ENCODE data around the gene SLC12A4.
A peak's percentile ranks its signal among the peaks of the same experiment; 100 is the strongest.
"Not testable (repeated sequence)": the region's sequence is repeated elsewhere in the genome, so short reads cannot be mapped to it uniquely, and the experiment has no call there.

Gene SLC12A4

DNA sequence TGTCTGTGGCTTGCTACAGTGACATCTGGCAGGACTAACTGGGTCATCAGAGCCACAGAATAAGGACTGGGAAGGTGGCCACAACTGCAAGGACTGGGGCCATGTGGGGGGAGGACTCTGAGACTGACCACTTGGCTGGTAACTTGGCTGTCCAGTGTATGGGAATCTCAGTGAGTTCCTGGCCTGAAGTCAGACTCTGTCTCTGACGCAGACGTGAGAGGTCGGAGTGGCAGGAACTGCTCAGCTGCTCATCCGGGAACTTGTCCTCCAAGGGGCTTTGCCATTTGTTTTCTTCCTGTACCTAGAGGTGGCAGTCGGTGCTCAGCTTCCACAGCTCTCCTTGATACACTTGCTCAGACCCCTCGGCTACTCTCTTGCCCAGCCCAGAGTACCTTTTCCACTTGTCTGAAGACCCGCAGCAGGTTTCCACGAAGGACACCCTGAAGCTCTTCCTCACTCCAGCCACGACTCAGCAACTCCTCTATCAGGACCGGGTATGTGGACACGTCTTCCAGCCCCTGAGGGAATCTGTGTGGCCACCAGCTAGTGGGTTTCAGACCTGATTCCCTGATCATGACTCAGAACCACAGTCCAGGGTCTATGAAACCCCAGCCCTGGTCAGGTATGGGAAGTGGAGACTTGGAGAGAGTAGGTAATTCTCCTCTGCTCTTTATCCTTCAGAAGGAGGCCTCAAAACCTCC, 19.2 kb upstream of the SLC12A4 start:
- DNase-seq (ENCODE audit: low read depth) = no peak

DNA sequence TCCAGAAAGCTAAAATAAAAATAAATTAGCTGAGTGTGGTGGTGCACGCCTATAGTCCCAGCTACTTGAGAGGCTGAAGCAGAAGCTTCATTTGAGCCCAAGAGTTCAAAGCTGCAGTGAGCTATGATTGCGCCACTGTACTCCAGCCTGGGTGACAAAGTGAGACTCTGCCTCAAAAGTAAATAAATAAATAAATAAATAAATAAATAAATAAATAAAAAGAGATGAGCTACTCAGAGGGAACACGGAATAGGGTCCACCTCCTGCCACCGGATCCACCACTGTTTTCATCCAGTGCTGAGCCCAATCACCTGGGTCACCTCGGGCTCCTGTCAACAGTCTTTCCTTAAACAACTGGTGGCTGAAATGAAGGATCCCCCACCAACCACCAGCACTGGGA, 18.5 kb upstream of the SLC12A4 start:
- no peak for DNase-seq (ENCODE audit: low read depth)

DNA sequence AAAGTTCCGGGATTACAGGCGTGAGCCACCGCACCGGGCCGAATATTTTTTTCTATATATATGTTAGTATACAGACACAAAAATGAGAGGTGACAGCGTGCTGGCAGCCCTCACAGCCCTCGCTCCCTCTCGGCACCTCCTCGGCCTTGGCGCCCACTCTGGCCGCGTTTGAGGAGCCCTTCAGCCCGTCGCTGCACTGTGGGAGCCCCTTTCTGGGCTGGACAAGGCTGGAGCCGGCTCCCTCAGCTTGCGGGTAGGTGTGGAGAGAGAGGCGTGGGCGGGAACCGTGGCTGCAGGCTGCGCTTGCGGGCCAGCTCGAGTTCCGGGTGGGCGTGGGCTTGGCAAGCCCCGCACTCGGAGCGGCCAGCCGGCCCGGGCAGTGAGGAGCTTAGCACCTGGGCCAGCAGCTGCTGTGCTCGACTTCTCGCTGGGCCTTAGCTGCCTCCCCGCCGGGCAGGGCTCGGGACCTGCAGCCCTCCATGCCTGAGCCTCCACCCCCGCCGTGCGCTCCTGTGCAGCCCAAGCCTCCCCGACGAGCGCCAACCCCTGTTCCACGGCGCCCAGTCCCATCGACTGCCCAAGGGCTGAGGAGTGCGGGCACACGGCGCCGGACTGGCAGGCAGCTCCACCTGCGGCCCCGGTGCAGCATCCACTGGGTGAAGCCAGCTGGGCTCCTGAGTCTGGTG, 13.7 kb upstream of the SLC12A4 start:
- DNase-seq (ENCODE audit: low read depth) = no peak

DNA sequence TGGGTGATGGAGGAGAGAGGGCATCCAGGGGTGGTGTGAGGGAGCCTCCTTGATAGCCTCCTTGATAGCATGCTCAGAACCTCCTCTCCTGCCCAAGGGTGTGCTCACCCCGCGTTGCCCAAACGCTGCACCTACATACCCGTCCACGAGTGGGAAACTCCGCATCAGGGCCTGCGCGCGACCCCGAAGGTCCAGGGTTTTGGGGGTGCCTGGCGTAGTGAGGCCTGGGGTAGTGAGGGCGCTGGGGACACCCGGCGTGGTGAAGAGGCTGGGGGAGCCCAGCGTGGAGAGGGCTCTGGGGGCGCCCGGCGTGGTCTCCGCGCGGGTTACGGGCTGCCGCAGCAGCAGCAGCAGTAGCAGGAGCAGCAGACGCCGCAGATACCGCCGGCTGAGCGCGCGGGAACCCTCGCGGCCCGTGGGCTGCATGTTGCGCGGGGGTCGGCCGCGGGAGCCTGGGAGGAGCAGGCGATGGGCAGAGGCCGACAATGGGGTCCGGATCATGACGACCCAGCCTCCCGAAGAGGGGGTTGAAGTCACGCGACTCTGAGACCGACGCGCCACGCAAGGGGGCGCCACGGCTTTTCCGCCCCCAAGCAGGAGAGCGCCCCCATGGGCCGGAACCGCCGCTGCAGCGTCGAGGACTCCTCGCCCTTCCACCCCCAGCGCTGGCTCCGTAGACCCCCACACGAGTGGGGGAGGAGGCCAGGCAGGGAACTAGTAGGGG, 11.7 kb upstream of the SLC12A4 start, which contains the start of gene DPEP3:
TSS of gene DPEP3 (minus strand) at position 545 of the 724 bp plus-strand sequence. CDS start at position 426, 119 bp downstream.
- no peak for DNase-seq (ENCODE audit: low read depth)

DNA sequence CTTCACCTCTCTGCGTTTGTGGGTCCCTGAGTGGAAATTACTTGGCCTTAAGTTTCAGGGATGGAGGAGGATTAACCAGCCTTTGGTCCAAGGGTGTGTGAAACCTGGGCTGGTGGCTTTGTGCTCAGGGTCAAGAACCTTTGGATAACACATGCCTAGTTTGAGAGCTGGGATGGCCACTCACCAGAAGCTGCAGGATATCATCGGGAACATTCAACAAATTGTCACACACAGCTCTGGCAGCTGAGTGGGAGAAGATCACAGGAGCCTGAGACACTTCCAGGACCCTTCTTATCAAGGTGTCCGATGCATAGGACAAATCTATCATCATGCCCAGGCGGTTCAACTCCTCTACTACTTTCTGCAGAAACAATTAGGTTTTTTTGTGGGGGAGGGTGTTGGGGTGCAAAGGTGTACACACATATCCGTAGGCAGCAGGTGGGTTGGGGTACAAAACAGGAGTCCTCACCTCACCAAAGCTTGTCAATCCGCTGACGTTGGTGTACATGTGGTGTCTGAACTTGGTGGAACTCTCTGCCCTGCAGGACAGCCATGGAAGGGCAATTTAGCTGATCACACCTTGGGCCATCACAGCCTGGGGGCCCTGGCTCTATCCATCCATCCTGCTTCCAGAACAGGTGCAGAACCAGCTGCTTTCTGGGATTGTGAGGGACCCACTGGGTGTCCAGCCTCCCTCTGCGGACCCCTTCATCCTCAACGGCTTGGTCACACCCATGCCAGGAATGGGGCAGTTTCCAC, 9.2 kb upstream of the SLC12A4 start:
- DNase-seq (ENCODE audit: low read depth) = no peak

DNA sequence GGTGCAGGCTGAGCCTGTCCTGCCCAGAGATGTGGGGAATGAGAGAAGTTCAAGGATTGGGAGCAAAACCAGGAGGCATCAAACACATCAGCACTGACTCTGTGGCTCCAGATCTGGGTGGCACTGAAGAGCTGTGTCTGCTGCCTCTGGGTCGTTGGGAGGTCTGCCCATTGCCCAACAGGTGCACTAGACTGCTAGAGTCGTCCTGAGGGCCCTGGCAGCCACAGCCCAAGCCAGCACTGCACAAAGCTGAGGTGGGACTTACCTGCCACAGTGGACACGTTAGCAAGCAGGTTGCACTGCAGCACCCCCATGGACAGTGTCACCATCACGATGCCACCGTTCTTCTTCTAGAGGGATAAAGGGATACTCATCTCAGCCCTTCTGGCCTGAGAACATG, 8.6 kb upstream of the SLC12A4 start:
- DNase-seq (ENCODE audit: low read depth) = no peak

DNA sequence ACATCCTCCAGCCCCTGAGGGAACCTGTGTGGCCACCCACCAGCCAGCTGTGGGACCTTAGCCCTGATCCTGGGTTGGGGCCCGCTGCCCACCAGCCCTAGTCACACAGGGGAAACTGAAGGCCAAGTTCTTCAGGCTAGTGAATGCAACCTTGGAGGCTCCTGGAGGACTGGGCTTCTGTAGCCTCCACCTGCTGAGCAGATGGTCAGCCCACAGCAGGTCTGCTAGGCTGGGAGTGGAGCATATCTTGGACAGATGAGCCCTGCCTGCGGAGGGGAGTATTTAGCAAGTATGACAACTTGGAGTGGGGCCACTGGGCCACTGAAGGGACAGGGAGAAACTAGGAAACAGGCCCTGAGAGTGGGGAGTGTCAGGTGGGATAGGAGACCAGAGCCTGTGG, 7.8 kb upstream of the SLC12A4 start:
- no peak for DNase-seq (ENCODE audit: low read depth)

DNA sequence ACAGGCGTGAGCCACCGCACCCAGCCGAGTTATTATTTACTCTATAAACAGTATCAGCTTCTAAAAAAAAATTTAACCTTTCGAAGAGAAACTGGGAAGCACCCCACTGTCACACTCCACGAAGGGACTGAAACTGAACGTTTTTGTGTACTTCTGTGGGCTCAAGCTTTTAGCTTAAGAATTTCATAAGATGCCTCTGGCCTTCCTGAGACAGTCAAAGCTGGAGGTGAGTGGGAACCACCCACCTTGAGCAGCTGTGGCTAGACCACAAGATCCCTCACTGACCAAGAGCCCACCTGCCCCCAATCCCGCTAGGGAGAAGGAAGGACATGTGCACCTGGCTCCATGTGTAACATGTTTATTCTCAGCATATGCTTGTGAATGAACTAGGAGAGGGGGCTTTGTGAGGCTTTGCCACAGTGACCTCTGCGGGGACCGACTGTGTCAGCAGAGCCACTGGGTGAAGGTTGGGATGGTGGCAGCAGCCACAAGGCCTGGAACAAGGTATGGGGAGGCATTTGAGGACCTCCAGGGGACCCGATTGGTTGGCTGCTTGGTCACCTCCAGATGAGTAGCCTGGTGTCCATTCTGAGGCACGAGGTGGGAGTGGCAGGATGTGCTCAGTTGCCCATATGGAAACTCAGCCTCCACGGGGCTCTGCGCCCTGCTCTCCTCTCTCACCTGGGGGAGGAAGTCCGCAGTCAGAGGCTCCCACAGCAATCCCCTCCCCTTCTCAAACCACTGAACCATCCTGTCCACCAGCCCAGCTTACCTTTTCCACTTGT, 7.1 kb upstream of the SLC12A4 start:
- DNase-seq (ENCODE audit: low read depth) = no peak

DNA sequence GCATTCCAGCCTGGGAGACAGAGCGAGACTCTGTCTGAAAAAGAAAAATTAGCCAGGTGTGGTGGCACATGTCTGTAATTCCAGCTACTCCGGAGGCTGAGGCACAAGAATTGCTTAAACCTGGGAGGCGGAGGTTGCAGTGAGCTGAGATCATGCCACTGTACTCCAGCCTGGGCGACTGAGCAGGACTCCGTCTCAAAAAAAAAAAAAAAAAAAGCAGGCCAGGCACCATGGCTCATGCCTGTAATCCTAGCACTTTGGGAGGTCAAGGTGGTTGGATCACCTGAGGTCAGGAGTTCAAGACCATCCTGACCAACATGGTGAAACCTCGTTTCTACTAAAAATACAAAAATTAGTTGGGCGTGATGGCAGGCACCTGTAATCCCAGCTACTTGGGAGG, 3.8 kb upstream of the SLC12A4 start:
- not testable (repeated sequence) for DNase-seq (ENCODE audit: low read depth)

DNA sequence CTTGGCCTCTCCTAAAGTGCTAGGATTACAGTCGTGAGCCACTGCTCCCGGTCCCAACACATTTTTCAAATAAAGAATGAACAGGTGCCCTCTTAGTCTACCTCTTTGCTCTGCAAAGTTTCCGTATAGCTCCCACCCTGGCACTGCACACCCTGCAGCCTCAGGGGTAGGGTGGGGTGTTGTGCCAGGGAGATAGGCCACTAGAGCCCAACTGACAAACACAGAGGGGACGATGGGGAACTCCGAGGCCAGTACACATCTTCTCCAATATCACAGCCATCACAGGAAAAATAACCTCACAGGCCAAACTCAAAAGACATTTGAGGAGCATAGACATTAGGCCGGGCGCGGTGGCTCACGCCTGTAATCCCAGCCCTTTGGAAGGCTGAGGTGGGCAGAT, 2.7 kb upstream of the SLC12A4 start:
- DNase-seq (ENCODE audit: low read depth) = no peak

DNA sequence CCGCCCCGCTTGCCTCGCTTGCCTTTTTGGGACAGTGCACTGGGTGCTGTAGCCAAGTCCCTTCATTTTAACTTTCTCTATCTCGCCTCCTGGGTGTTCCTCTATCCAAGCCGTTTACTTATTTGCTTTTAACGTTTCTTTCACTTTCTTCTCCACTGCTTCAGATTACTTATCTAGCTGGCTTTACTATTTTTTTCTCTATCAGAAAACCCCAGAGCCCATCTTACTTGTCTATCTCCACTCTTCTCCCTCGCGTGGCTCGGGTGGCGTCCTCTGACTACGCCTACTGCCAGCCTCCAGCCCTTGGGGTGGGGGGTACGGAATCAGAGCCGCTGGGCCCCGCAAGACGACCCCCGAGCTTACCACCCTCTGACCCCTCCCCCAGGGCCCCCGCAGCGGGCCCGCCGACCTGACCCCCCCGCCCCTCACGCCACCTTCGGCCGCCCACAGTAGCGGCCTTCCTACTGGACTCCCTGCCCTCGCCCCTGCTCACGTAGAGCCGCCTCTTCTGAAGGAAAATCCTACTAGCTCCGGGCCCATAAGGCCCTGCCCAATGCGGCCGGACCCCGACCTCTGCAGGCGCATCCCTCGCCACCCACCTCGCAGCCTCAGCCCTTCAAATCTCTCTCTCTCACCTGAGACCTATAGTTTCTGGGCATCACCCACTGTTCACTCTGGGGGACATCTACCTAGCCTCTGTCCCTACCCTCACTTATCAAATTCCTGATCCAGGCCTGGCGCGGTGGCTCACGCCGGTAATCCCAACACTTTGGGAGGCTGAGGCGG, 1.0 kb upstream of the SLC12A4 start:
- DNase-seq (ENCODE audit: low read depth) = no peak

DNA sequence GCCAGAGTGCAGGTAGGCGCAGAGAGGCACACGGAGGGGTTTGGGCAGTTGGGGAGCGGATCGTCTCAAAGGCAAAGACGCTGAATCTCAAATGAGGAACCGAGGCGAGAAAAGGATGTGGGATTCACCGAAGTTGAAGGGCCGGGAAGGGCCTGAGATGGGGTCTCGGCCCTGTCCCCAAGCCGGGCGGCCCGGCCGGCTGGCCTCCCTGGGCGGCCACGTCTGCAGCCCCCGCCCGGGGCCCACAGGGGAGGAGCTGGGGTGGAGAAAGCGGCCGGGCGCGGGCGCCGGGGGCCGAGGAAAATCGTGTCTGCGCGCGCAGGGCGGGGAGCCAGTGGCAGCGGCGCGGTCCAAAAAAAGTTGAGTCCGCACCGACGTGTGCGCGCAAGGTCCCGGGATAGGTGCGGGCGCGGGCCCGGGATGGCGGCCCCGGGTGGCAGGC, 458 bp downstream of the SLC12A4 start:
- peak; percentile 38 for DNase-seq (ENCODE audit: low read depth)

DNA sequence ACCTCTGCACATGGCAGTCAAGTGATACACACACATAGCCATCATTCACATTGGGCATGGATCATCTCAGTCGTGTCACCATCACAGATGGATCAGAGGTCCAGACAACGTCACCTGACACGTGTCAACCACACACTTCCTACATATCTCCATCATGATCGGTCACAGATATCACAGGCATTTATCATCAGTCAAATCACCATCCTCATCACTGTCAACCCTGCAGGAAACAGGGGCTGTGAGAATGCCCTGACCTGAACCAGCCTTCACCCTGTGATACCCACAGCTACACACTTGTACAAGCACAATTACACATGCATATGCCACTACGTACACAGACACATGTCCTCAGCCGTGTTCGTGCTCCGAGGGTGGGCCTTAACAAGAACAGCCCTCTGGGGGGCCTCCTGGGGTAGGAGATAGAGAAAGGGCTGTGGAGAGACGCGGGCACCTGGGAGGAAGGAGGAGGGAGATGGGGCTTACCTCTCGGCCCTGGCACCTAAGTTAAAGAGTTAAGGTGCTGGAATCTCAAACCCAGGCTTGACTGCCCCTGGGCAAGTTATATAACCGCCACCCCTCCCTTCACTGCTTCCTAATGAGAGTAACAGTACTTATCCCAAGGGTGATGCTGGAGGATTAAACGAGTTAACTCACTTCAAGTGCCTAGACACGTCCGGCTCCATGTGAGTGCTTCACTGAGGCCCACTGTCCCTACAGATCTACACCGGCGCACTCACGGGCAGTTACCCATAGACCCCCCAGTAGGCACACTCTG, 1.1 kb downstream of the SLC12A4 start:
- DNase-seq (ENCODE audit: low read depth) = no peak

DNA sequence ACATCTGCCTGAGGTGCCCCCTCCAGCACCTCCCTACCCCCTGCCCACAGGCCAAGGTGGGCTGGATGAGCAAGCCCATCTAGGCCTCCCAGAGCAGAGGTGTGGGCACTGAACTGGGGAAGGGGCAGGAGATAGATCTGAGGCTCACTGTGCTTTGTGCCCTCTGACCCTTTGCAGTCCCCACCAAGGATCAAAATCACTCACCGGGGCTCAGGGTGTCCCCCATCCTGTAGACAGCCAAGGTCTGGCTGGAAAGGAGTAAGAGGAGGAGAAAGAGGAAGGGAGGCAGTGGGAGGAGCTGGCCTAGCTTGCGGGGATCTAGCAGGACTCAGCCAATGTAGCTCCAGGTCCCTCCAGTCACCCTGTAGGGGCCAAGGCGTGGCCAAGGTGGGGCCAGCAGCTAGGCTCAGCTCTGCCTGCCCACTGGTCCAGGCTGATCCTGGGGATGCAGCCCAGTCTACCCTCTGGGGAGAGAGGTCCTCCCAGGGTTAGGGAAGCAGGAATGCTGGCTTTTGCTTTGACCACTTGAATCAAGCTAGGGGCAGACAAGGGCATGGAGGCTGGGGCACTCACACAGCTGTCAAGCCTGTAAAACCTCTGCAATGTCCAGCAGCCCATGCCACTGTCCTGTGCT, 1.8 kb downstream of the SLC12A4 start:
- peak; percentile 72 for DNase-seq (ENCODE audit: low read depth)

DNA sequence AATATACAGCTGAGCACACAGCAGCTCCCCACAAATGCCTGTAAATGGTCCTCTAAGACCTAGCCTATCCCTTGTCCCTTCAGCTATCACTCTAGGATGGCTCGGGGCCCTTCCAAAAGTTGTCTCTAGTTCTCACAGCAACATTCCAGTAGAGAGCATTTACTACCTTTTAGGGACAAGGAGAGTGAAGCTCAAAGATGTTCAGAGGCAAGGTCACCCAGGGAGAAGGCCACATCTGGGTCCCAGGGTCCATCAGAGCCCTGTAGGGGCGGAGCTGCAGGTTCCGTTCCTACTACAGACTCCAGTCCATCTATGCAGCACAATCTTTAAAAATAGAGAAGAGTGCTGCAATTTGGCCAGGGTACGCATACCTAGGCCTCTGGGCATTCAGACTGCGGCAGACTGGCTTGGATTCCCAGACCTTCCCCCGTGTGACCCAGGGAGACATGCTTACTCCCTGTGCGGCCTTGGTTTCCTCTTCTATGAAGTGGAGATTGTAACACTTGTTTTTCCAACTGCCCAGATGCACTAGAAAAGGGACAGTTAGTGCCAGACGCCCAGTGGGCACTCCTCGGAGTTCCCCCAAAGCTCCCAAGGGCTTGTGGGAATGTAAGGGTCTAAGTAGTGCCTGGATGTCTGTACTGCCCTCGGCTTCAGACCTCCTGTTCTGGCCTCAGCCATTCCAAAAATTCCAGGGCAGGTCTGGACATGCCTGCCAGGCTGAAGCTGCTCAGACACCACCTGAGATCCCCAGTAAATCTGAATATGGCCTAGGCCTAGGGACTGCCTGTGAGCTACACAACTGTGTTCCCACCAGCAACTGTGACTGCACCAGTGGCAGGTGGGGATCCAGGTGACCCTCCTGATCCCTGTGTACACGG, 2.5 kb downstream of the SLC12A4 start:
- DNase-seq (ENCODE audit: low read depth) = no peak

DNA sequence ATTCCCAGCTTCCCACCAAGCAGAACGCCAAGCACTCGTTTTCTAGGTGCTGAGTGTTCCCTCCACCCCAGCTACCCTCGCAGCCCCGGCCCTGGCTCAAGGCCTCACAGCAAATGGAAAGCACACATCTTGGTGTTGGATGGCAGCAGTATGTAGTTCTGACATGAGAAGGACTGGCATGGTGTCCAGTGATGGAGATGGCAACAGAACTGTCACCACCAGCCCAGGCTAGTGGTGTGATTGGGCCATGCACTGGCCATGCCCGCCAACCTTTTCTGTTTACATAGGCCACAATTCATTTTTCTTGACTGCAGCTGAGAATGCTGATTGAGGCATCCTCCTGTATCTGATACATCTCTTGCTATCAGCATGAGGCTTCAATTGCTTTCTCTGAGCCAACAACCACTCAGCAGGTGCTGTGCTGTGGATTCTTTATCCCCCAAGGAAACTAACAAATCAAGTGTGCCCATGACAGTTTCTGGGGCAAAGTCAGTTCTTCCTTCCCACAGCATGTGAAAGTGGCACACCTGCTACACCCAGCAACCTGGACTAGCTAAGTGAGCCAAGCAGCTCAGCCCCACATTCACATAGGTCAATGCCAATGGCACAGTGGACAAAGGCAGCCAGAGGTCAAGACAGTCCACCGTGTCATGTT, 3.8 kb downstream of the SLC12A4 start:
- no peak for DNase-seq (ENCODE audit: low read depth)

DNA sequence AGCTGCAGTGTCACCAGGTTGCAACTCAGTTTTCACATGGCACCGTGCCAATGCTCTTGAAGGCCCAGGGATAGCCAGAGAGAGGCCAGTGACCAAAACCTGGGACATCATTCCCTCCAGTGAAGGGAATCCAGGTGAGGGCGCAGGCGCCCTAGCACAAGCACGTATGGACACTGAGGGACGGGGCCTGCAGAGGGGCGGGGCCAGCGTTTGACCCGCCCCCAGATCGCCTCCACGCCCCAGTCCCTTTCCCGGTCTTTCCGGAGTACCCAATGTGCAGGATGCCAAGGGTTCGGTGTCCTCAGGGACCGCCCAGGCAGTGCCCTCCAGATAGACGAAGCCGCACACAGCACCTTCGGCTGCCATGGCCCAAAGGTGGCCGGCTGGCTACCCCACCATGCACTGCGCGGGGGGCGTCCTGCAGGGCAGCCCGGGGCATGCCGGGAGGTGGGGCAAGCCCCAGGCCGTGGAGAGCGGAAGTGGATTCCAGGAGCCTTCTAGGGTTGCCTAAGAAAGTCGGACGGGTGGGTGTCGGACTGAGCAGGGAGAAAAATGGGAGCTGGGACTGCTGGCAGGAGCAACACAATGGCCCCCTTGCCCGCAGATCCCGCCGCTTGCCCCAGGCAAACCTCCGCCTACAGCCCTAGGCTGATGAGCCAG, 4.6 kb downstream of the SLC12A4 start:
- no peak for DNase-seq (ENCODE audit: low read depth)

Measured in fibroblast of gingiva (primary cell).